ENCODE data around the gene LIMD2.

DNA sequence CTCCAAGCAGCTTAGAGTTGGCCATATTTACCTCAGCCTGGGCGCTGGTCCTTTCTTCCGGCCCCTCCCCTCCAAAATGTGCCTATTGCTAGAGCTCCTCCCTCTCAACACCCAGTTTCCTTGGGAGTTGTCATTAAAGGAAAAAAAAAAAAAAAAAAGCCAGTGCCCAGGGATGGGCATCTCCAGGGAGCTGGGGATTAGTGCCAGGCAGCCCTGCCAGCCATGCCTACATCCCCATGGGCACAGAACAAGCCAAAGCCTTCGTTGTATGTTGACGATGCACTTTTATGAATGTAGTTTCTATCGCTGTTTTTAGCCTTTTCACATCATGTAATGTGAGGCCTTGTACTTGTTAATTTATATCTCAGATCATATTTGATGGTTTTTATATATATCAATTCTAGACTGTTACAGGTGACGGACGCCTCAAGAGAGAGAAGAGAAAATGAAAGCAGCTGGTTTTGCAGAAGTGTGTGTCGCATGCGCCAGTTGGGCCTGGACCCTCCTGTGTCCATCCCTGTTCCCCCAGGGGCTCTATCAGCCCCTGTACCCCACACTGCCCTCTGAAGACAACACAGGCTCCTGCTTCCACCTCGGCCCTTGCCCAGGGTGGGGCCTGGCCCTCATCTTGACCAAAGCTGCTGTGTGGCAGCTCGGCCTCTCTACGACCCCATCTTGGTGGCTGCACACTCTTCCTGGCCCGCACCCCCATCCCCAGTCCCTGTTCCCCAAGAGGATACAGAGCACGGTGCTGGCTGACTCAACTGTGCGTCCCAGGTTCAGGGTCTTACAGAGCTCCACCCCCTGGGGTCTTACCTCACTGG lies 4.8 kb downstream of the LIMD2 start:
- TF ChIP-seq, protein P1, sequence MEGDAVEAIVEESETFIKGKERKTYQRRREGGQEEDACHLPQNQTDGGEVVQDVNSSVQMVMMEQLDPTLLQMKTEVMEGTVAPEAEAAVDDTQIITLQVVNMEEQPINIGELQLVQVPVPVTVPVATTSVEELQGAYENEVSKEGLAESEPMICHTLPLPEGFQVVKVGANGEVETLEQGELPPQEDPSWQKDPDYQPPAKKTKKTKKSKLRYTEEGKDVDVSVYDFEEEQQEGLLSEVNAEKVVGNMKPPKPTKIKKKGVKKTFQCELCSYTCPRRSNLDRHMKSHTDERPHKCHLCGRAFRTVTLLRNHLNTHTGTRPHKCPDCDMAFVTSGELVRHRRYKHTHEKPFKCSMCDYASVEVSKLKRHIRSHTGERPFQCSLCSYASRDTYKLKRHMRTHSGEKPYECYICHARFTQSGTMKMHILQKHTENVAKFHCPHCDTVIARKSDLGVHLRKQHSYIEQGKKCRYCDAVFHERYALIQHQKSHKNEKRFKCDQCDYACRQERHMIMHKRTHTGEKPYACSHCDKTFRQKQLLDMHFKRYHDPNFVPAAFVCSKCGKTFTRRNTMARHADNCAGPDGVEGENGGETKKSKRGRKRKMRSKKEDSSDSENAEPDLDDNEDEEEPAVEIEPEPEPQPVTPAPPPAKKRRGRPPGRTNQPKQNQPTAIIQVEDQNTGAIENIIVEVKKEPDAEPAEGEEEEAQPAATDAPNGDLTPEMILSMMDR (IDR thresholded peaks at IDR 0.05) = no peak
- no peak for TF ChIP-seq POLR2A (IDR thresholded peaks at IDR 0.05)
